GM15510 (cell line): ENCODE data around the gene CCDC134.

Source experiments
- POLR2A ChIP-seq: IDR thresholded peaks from 3 replicates; pipeline ENCODE4 v1.6.1; 2011; ENCODE audit warnings: borderline replicate concordance; ENCODE audit not compliant: insufficient read length; ENCODE audit errors: extremely low read depth

CCDC134 gene

GRCh38 chr22:41863472-41863871 is 63.0 kb downstream of the CCDC134 start:
- no peak for TF ChIP-seq POLR2A

GRCh38 chr22:41868556-41868955 is 68.1 kb downstream of the CCDC134 start:
- TF ChIP-seq POLR2A, result no peak

GRCh38 chr22:41870786-41871185 is 70.3 kb downstream of the CCDC134 start:
- no peak for TF ChIP-seq POLR2A

DNA sequence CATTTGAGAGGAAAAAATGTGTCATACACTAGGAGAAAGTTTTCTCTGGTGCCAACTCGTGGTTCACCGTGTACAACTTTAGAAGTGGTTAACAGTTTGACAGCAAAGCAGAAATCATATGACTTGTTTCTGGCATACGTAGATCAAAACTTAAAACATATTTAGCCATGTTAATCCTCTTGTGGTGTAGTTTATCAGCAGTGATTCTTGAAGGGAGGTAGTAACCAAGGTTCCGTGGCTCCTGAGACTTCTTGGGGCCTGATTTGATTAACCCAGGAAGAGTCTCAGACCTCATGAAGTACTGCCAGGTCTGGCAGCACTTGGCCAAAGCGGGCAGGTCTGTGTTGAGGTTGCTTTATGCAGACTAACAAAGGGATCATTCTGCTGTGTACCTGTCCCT is 72.9 kb downstream of the CCDC134 start:
- TF ChIP-seq POLR2A, result no peak

DNA sequence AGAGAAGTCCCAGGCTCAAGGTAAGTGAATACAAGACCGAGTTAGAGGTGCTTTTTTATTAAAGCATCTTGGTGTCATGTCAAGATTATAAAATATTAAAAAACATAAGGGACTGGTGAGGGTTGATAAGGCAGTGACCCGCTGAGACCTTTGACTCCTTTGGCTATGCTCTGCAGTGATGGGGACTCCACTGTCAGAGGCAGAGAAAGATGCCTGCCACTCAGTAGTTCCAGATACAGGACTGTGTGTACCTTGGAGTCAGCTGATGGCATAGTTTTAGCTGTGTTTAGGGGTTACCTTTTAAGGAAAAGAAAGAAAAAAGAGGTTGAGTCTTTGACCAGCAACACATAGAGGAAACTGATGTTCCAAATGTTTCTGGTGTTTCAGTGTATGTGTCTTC is 73.6 kb downstream of the CCDC134 start:
- no peak for TF ChIP-seq POLR2A

DNA sequence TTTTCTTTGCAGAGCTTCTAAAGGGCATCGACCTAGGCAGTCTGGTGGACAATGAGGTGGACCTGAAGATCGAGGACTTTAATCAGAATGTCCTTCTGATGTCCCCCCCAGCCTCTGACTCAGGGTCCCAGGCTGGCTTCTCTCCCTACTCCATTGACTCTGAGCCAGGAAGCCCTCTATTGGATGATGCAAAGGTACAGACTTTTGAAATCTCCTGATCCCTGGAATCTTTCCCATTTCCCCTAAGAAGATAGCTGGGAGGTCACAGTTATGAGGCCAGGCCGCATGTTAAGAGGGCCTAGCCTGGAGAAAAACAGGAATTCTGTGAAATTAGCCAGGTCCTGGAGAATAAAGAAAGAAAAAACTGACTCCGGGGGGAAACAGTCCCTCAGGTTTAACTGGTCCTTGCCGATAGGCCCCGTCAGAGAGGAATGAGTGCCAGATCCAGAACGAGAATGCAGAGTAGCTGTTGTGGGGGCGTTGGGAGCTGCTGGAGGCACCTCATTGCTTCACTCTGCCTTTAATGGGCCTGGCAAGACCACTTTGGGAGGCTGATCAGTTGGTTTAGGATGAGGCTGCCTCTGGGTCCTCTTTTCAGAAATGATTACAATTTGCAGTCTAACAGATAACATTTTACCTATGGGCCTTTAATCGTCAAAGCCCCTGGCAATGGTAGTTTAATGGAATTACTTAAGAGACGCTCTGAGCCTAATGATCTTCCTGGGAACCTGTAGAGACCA is 75.2 kb downstream of the CCDC134 start:
- TF ChIP-seq POLR2A, result no peak
